PC-3 (cell line): ENCODE results near the gene FAM229A. TPM values are rescaled to one million over a fixed set of nuclear protein-coding genes. Genes with fewer than 3 reads are reported as not detected.

Source experiments
- ATAC-seq: fragments of 200-7000 bp; cut with Tn5 transposase; 2 replicates; pipeline ENCODE4 v1.9.1; 2020; ENCODE audit warnings: mild to moderate bottlenecking, moderate library complexity
- BruUV-seq: library from RNA; stranded (reverse); fragments of 400-500 nt; replicated peaks from 2 replicates; lab custom pipeline; 2021; lab: Mats Ljungman, UMichigan
- CTCF ChIA-PET: fragments of 300-600 bp; sonication (Branson Sonifier 250); formaldehyde crosslinking; loops from one replicate; lab custom pipeline; 2022; ENCODE audit warnings: antibody characterized with exemption; lab: Charles Lee
- POLR2A ChIA-PET: fragments of 300-600 bp; sonication (Branson Sonifier 250); formaldehyde crosslinking; loops from one replicate; lab custom pipeline; 2022; ENCODE audit warnings: antibody characterized with exemption; ENCODE audit not compliant: unreplicated experiment; lab: Charles Lee
- DNase-seq: peaks from one replicate; pipeline ENCODE4 v3.0.0-alpha.2; 2015
- H2AFZ ChIP-seq: fragments of 300-600 bp; sonication (generic); 2 replicates; pipeline ENCODE4 v1.6.0; 2016; ENCODE audit warnings: antibody characterized with exemption, low read length
- H3F3A ChIP-seq: fragments of 300-600 bp; sonication (generic); one replicate; pipeline ENCODE4 v1.6.0; 2017; ENCODE audit warnings: antibody characterized with exemption, low read length, control low read depth, mild to moderate bottlenecking; ENCODE audit not compliant: unreplicated experiment
- H3K27ac ChIP-seq: fragments of 300-600 bp; sonication (generic); 2 replicates; pipeline ENCODE4 v1.5.1; 2016; ENCODE audit warnings: mild to moderate bottlenecking, low read length
- H3K27me3 ChIP-seq: fragments of 300-600 bp; sonication (generic); 2 replicates; pipeline ENCODE4 v1.6.1; 2016; ENCODE audit warnings: low read length, mixed read lengths
- H3K36me3 ChIP-seq: fragments of 300-600 bp; sonication (generic); 2 replicates; pipeline ENCODE4 v1.6.1; 2016; ENCODE audit warnings: low read depth, mixed run types, low read length, mixed read lengths
- H3K4me1 ChIP-seq: fragments of 300-600 bp; sonication (generic); 2 replicates; pipeline ENCODE4 v1.5.1; 2016; ENCODE audit warnings: low read length; ENCODE audit not compliant: insufficient read depth
- H3K4me2 ChIP-seq: fragments of 300-600 bp; sonication (generic); 2 replicates; pipeline ENCODE4 v1.6.0; 2016; ENCODE audit warnings: low read length
- H3K4me3 ChIP-seq: fragments of 300-600 bp; sonication (generic); 2 replicates; pipeline ENCODE4 v1.5.1; 2016; ENCODE audit warnings: mild to moderate bottlenecking, low read length, mixed read lengths
- H3K79me2 ChIP-seq: fragments of 300-600 bp; sonication (generic); 2 replicates; pipeline ENCODE4 v1.6.1; 2017; ENCODE audit warnings: low read length, mixed read lengths
- H3K9ac ChIP-seq: fragments of 300-600 bp; sonication (generic); 2 replicates; pipeline ENCODE4 v1.6.0; 2016; ENCODE audit warnings: mild to moderate bottlenecking, low read length
- H3K9me2 ChIP-seq: fragments of 300-600 bp; sonication (generic); replicated peaks from 2 replicates; pipeline ENCODE4 v1.6.1; 2016; ENCODE audit warnings: mixed run types, low read length, mixed read lengths
- H3K9me3 ChIP-seq: fragments of 300-600 bp; sonication (generic); 2 replicates; pipeline ENCODE4 v1.6.1; 2016; ENCODE audit warnings: low read length, mixed read lengths
- H4K20me1 ChIP-seq: fragments of 300-600 bp; sonication (generic); 2 replicates; pipeline ENCODE4 v1.6.1; 2016; ENCODE audit warnings: low read length, mixed read lengths
- CTCF ChIP-seq: fragments of 300-600 bp; sonication (generic); conservative IDR thresholded peaks from 2 replicates; pipeline ENCODE4 v1.5.1; 2017; ENCODE audit warnings: antibody characterized with exemption, low read depth, mild to moderate bottlenecking, low read length
- EZH2 ChIP-seq: fragments of 300-600 bp; sonication (generic); IDR thresholded peaks from one replicate; pipeline ENCODE4 v1.6.1; 2017; ENCODE audit warnings: antibody characterized with exemption, mild to moderate bottlenecking, low read length; ENCODE audit not compliant: unreplicated experiment
- EZH2phosphoT487 ChIP-seq: fragments of 300-600 bp; sonication (generic); IDR thresholded peaks from 2 replicates; pipeline ENCODE4 v1.6.1; 2018; ENCODE audit warnings: mild to moderate bottlenecking, antibody characterized with exemption, low read length, borderline replicate concordance
- intact Hi-C: fragments of 100-400 bp; cut with micrococcal nuclease; formaldehyde crosslinking; loops from 2 replicates; pipeline ENCODE4 v1.9.0; 2023
- total RNA-seq: library from RNA; depleted of rRNA; stranded (reverse); fragments of >200 nt; gene quantifications from 2 replicates; pipeline ENCODE4 v1.2.3, GENCODE V29; 2014

The FAM229A gene
- total RNA-seq, 1 experiment from 2014 or later, result 3.0 TPM

- Histone ChIP-seq H3F3A (no peaks in the 10 kb centered on the region), H3K9ac (no peak overlapping the region), H3K4me3 (no peak overlapping the region), H3K79me2 (no peaks in the 10 kb centered on the region), H3K9me2 (no peaks in the 10 kb centered on the region), H3K4me1 (no peaks in the 10 kb centered on the region), H3K27ac (no peak overlapping the region), H4K20me1 (no peaks in the 10 kb centered on the region), H3K27me3 (no peaks in the 10 kb centered on the region), H3K36me3 (peaks cover 44% of the 10 kb centered on the region), H2AFZ (no peak overlapping the region), H3K4me2 (no peak overlapping the region), H3K9me3 (no peaks in the 10 kb centered on the region)
- intact Hi-C loops, result no loop called here
- POLR2A ChIA-PET, result no interaction called here
- ATAC-seq, result no peak
- CTCF ChIA-PET, result no interaction called here
- DNase-seq, result no peak
- TF ChIP-seq EZH2 (no peak), CTCF (no peak), EZH2phosphoT487 (no peak)
- no TSS peak for BruUV-seq
Observed at GRCh38 chr1:32376199-32376598, 13.9 kb upstream of the FAM229A start.

- Histone ChIP-seq H3K4me3 (no peak overlapping the region), H3K4me2 (no peak overlapping the region), H3K79me2 (no peaks in the 10 kb centered on the region), H3K36me3 (peaks cover 42% of the 10 kb centered on the region), H2AFZ (no peak overlapping the region), H3K9ac (no peak overlapping the region), H3K9me3 (no peaks in the 10 kb centered on the region), H4K20me1 (no peaks in the 10 kb centered on the region), H3K9me2 (no peaks in the 10 kb centered on the region), H3K4me1 (no peaks in the 10 kb centered on the region), H3K27me3 (no peaks in the 10 kb centered on the region), H3F3A (no peaks in the 10 kb centered on the region), H3K27ac (no peak overlapping the region)
- no TSS peak for BruUV-seq
- no peak for TF ChIP-seq EZH2
- TF ChIP-seq CTCF, result no peak
- no peak for TF ChIP-seq EZH2phosphoT487
- intact Hi-C loops, result loop anchor here (5.0 kb wide), 1 partner anchor 157 kb away; no protein-coding TSS in a partner anchor
- DNase-seq, result no peak
- POLR2A ChIA-PET, result no interaction called here
- CTCF ChIA-PET, result no interaction called here
- no peak for ATAC-seq
Observed at GRCh38 chr1:32373996-32374592, 11.8 kb upstream of the FAM229A start.

- no TSS peak for BruUV-seq
- Histone ChIP-seq H3K27me3 (no peaks in the 10 kb centered on the region), H3K79me2 (no peaks in the 10 kb centered on the region), H3K9ac (no peak overlapping the region), H3K4me1 (no peaks in the 10 kb centered on the region), H3F3A (no peaks in the 10 kb centered on the region), H2AFZ (no peak overlapping the region), H3K27ac (no peak overlapping the region), H3K4me3 (no peak overlapping the region), H4K20me1 (no peaks in the 10 kb centered on the region), H3K9me3 (no peaks in the 10 kb centered on the region), H3K4me2 (no peak overlapping the region), H3K36me3 (peaks cover 39% of the 10 kb centered on the region), H3K9me2 (no peaks in the 10 kb centered on the region)
- ChIA-PET CTCF (no interaction called here), POLR2A (no interaction called here)
- TF ChIP-seq CTCF (peak; percentile 27), EZH2phosphoT487 (no peak)
- intact Hi-C loops, result loop anchor here (5.0 kb wide), 1 partner anchor 155 kb away; no protein-coding TSS in a partner anchor
- ATAC-seq (peak; percentile 68), DNase-seq (peak; percentile 33)
Observed at GRCh38 chr1:32372149-32372756, 10.0 kb upstream of the FAM229A start.
